Fibroblast of lung (primary cell): ENCODE results near the gene MLXIP. TPM values are rescaled to one million over a fixed set of nuclear protein-coding genes. Genes with fewer than 3 reads are reported as not detected.

Source experiments
- DNase-seq, 2 donors: peaks; one replicate each; pipeline versions ENCODE4 v3.0.0 to v3.0.0-alpha.2; 2010; ENCODE audit warnings: low read depth in 2 of 2
- H2AFZ ChIP-seq: 2 replicates; pipeline ENCODE4 v1.5.1; 2012; ENCODE audit warnings: low read length, control low read depth, inconsistent platforms
- H3K27ac ChIP-seq: 2 replicates; pipeline ENCODE4 v1.5.1; 2011; ENCODE audit warnings: low read length, control low read depth; ENCODE audit not compliant: insufficient read depth
- H3K27me3 ChIP-seq: 2 replicates; pipeline ENCODE4 v1.5.1; 2011; ENCODE audit warnings: mild to moderate bottlenecking, low read length; ENCODE audit not compliant: control insufficient read depth, insufficient read depth
- H3K36me3 ChIP-seq: 2 replicates; pipeline ENCODE4 v1.5.1; 2011; ENCODE audit warnings: low read length; ENCODE audit not compliant: control insufficient read depth, insufficient read depth
- H3K4me1 ChIP-seq: 2 replicates; pipeline ENCODE4 v1.5.1; 2011; ENCODE audit warnings: low read length; ENCODE audit not compliant: control insufficient read depth, insufficient read depth; ENCODE audit errors: extremely low read depth
- H3K4me2 ChIP-seq: 2 replicates; pipeline ENCODE4 v1.5.1; 2011; ENCODE audit warnings: low read length, control low read depth; ENCODE audit not compliant: insufficient read depth; ENCODE audit errors: extremely low read depth
- H3K4me3 ChIP-seq, 4 experiments: fragments of 200-600 bp in 1 of 4; sonication (generic) in 1 of 4; replicated peaks in 1 of 4; 2 replicates each; pipeline ENCODE4 v1.5.1; 2011 to 2016; ENCODE audit warnings: low read length in 4 of 4, low read depth in 3 of 4, mild to moderate bottlenecking in 3 of 4, control low read depth in 2 of 4, inconsistent platforms in 1 of 4, mixed read lengths in 1 of 4; ENCODE audit not compliant: insufficient read depth in 1 of 4; ENCODE audit errors: control extremely low read depth in 1 of 4
- H3K79me2 ChIP-seq: 2 replicates; pipeline ENCODE4 v1.5.1; 2012; ENCODE audit warnings: mild to moderate bottlenecking, low read length, inconsistent platforms; ENCODE audit not compliant: control insufficient read depth, insufficient read depth
- H3K9ac ChIP-seq: 2 replicates; pipeline ENCODE4 v1.5.1; 2011; ENCODE audit warnings: mild to moderate bottlenecking, low read length, control low read depth; ENCODE audit not compliant: insufficient read depth
- H3K9me3 ChIP-seq: 2 replicates; pipeline ENCODE4 v1.5.1; 2012; ENCODE audit warnings: low read depth, low read length; ENCODE audit not compliant: control insufficient read depth, insufficient read depth
- H4K20me1 ChIP-seq: 2 replicates; pipeline ENCODE4 v1.5.1; 2011; ENCODE audit warnings: low read length; ENCODE audit not compliant: control insufficient read depth, insufficient read depth; ENCODE audit errors: extremely low read depth
- CTCF ChIP-seq, 2 donors: IDR thresholded peaks in 1 of 2; conservative IDR thresholded peaks in 1 of 2; 1 replicate in 1 of 2; 2 replicates in 1 of 2; pipeline ENCODE4 v1.5.1; 2011 to 2012; ENCODE audit warnings: low read length in 2 of 2, control low read depth in 1 of 2, inconsistent platforms in 1 of 2, low read depth in 1 of 2, mild to moderate bottlenecking in 1 of 2
- EZH2 ChIP-seq: IDR thresholded peaks from 2 replicates; pipeline ENCODE4 v1.5.1; 2012; ENCODE audit warnings: low read length, control low read depth, mild to moderate bottlenecking; ENCODE audit errors: missing control alignments
- polyA plus RNA-seq, 2 donors: library from polyadenylated mRNA; depleted of rRNA in 1 of 2; stranded (reverse) in 1 of 2; unstranded in 1 of 2; fragments of >200 nt; gene quantifications; 2 replicates each; pipeline ENCODE4 v1.2.1, GENCODE V29; 2011 to 2012; ENCODE audit warnings: missing spikeins in 1 of 2
- total RNA-seq: library from RNA; depleted of rRNA; stranded (reverse); fragments of >200 nt; gene quantifications from 2 replicates; pipeline ENCODE4 v1.2.1, GENCODE V29; 2014

MLXIP gene
- total and polyA plus RNA-seq, 2 donors (not counting 1 experiment from before 2014, with no cell fraction given) = 6.6 to 17.0 TPM

GRCh38 chr12:122043476-122043875 lies 35.1 kb upstream of the MLXIP start:
- H3K9ac ChIP-seq = no peak overlapping the region
- H3K27me3 ChIP-seq = no peaks in the 10 kb centered on the region
- H3K4me2 ChIP-seq = no peak overlapping the region
- TF ChIP-seq CTCF (conservative IDR thresholded peaks at IDR 0.05 in 1 of 2, IDR thresholded peaks at IDR 0.05 in 1 of 2; ENCODE audit: low read depth in 1 of 2, low read length in 2 of 2) (no peak), EZH2 (no peak)
- no peaks in the 10 kb centered on the region for H4K20me1 ChIP-seq
- no peaks in the 10 kb centered on the region for H3K9me3 ChIP-seq
- no peaks in the 10 kb centered on the region for H3K4me1 ChIP-seq
- H2AFZ ChIP-seq = no peak overlapping the region
- no peak overlapping the region for H3K27ac ChIP-seq
- no peak for DNase-seq
- H3K4me3 ChIP-seq = no peak overlapping the region
- H3K79me2 ChIP-seq = no peaks in the 10 kb centered on the region
- H3K36me3 ChIP-seq = no peaks in the 10 kb centered on the region

DNA sequence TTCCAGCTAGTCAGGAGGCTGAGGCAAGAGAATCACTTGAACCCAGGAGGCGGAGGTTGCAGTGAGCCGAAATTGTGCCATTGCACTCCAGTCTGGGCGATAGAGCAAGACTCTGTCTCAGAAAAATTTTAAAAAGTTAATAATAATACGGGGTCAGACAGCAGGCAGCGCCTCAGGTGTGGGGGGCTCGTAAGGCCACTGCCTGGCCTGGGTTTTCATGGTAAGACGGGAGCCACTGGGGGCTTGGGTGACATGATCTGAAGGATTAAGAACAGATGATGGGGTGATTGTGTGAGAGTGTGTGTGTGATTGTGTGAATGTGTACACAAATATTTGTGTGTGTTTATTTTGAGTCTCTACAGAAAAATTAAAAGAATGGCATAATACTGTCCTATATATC lies 33.3 kb upstream of the MLXIP start:
- Histone ChIP-seq H3K4me1 (no peaks in the 10 kb centered on the region), H3K27ac (no peak overlapping the region), H3K27me3 (no peaks in the 10 kb centered on the region), H3K4me2 (no peak overlapping the region), H4K20me1 (no peaks in the 10 kb centered on the region), H2AFZ (no peak overlapping the region), H3K36me3 (no peaks in the 10 kb centered on the region), H3K9ac (no peak overlapping the region), H3K79me2 (no peaks in the 10 kb centered on the region), H3K4me3 (no peak overlapping the region), H3K9me3 (no peaks in the 10 kb centered on the region)
- no peak for TF ChIP-seq EZH2
- TF ChIP-seq CTCF (conservative IDR thresholded peaks at IDR 0.05 in 1 of 2, IDR thresholded peaks at IDR 0.05 in 1 of 2; ENCODE audit: low read depth in 1 of 2, low read length in 2 of 2) = no peak
- no peak for DNase-seq

GRCh38 chr12:122046145-122046544 lies 32.4 kb upstream of the MLXIP start:
- H3K27me3 ChIP-seq = no peaks in the 10 kb centered on the region
- DNase-seq = no peak
- no peaks in the 10 kb centered on the region for H3K9me3 ChIP-seq
- H3K27ac ChIP-seq = no peak overlapping the region
- no peak overlapping the region for H3K4me2 ChIP-seq
- TF ChIP-seq CTCF (conservative IDR thresholded peaks at IDR 0.05 in 1 of 2, IDR thresholded peaks at IDR 0.05 in 1 of 2; ENCODE audit: low read depth in 1 of 2, low read length in 2 of 2) = no peak
- H3K4me1 ChIP-seq = no peaks in the 10 kb centered on the region
- H3K79me2 ChIP-seq = no peaks in the 10 kb centered on the region
- H4K20me1 ChIP-seq = no peaks in the 10 kb centered on the region
- H2AFZ ChIP-seq = no peak overlapping the region
- H3K36me3 ChIP-seq = no peaks in the 10 kb centered on the region
- H3K4me3 ChIP-seq = no peak overlapping the region
- no peak overlapping the region for H3K9ac ChIP-seq
